GM21825 (cell line): ENCODE results near the gene DYNC2H1.
"Not testable (repeated sequence)": the region's sequence is repeated elsewhere in the genome, so short reads cannot be mapped to it uniquely, and the experiment has no call there.

Experiments used
- ATAC-seq: cut with Tn5 transposase; IDR thresholded peaks from one replicate; pipeline ENCODE4 v1.9.1; 2021; ENCODE audit warnings: mild to moderate bottlenecking, moderate library complexity; ENCODE audit not compliant: unreplicated experiment

DYNC2H1 gene

DNA sequence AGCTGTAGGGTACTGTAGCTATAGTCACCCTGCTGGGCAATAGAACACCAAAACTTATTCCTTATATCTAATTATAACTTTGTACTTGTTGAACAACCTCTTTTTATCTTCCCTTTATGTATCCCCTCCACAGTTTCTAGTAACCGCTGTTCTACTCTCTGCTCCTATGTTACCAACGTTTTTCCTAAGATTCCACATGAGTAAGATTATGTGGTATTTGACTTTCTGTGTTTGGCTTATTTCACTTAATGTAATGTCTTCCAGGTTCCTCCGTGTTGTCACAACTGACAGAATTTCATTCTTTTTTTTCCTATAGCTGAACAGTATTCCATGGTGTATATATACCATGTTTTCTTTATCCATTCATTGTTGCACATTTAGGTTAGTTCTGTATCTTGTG lies 258.4 kb downstream of the DYNC2H1 start:
- ATAC-seq = no peak

DNA sequence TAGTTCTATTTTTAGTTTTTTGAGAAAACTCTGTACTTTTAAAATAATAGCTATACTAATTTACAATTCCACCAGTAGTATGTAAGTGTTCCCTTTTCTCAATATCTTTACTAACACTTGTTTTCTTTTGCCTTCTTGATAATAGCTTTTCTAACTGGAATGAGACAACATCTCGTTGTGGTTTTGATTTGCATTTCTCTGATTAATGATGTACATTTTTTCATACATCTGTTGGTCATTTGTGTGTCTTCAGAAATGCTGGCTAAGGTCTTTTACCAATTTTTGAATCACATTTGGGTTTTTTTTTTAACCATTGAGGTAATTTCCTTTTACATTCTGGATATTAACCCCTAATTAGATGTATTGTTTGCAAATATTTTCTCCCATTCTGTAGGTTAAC lies 258.9 kb downstream of the DYNC2H1 start:
- ATAC-seq = no peak

DNA sequence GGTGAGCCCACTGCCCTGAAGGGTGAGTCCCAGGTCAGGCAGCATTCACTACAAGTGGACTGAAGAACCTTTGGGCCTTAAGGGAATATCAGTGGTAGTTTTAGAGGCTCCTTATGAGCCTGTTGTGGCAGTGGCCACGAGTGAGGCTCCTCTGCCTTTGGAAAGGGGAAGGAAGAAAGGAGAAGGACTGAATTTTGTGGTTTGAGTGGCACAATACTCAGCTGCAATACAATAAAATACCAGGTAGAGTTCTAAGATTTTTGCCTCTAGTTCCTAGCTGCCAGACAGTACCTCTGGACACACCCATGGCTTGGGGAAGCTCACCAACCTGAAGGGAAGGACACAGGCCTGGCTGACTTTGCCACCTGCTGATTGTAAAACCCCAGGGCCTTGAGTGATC lies 260.9 kb downstream of the DYNC2H1 start:
- no peak for ATAC-seq

DNA sequence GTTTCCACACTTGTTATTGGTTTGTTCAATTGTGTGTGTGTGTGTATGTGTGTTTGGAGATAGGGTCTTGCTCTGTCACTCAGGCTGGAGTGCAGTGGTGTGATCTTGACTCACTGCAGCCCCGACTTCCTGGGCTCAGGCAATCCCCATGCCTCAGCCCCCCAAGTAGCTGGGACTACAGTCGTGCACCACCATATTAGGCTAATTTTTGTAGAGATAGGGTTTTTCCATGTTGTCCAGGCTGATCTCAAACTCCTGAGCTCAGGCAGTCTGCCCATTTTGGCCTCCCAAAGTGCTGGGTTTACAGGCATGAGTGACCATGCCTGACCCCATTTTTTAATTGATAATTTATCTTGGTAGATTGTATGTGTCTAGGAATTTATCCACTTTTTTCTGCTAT lies 263.7 kb downstream of the DYNC2H1 start:
- ATAC-seq = no peak

DNA sequence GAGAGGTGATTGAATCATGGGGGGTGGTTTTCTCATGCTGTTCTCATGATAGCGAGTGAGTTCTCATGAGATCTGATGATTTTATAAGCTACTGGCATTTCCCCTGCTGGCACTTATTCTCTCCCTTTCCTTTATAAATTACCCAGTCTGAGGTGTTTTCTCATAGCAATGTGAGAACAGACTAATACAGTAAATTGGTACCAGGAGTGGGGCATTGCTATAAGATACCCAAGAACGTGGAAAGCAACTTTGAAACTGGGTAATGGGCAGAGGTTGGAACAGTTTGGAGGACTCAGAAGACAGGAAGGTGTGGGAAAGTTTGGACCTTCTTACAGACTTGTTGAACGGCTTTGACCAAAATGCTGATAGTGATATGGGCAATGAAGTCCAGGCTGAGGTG lies 265.0 kb downstream of the DYNC2H1 start:
- ATAC-seq = not testable (repeated sequence)

DNA sequence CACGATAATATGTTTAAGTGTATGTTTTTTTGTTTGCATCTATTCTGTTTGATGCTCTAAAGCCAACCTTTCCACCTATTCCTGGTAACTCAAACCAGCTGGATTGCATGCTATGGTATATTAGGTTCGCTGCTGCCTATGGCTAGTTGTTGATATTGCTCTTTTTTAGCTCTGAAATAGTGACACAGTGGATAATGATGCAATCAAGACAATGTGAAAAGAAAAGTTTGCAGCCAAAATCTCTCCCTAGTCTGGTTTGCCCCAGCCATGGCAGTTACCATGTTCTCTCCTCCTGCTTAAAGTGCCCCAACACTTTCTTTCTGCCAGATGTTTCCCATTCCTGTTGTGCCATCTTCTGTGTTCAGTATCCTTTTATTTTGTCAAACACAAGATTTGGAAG lies 269.7 kb downstream of the DYNC2H1 start:
- no peak for ATAC-seq

DNA sequence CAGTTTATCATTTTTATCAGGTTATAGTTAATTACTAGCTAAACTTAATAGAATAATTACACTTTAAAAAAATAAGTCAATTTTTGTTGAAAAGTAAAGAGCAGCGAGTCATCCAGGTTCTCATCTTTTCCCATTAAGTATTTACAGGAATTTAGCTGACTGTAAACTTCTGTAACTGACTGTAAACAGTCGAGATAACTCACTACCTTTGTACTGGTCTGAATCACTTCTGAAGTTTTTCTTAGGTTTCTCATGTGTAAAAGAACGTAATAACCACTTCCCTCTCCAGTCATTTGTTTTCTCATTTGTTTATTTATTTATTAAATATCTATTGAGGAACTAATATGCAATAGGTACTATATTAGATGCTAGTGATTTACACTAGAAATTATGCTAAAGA lies 270.8 kb downstream of the DYNC2H1 start:
- no peak for ATAC-seq

DNA sequence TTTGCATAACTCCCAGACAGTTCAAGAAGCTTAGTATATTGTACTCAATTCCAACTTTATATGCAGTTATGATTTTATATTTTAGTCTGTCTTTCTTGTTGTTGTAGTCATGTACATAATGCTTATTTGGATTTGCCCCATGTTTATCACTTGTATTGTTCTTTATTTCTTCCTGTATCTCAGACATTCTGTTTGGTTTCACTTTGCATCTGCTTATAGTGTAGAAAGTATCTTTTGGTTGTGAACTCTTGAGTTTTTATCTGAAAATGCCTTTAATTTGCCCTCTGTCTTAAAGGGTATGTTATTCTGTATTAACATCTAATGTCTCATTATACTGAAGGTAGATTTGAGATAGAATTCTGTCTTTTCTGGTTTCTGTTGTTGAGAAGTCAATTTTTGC lies 275.4 kb downstream of the DYNC2H1 start:
- ATAC-seq = no peak

DNA sequence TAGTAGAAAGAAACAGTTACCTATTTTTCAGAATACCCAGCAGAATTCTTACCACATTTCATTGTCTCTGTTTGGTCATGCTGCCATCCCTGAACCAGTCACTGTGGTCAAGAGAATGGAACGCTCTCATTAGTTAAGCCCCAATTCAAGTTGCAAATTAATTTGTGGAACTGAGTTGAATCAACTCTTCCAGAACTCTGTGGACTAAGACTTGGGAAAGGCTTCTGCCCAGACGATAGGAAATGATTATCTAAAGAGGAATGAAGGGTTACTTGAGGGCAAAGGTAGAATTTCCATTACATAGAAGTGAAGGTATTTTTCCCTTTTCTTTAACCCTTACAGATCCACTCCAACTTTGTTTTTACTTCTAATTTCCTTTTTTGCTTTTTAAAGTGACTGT lies 286.4 kb downstream of the DYNC2H1 start:
- ATAC-seq = no peak

DNA sequence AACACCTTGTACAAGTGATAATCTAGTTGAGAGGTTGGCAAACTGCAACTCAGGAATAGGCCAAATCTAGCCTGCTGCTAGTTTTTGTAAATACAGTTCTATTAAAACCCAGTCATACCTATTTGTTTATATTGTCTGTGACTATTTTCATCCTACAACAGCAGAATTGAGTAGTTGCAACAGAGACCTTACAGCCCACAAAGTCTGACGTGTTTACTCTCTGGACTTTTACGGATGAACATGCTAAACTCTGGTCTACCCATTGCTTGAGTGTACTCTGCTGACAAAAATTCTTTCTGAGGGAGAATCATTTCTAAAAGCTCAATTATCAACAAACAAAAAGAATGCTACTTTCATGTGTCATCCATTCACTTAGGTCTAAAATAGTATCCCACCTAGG lies 287.0 kb downstream of the DYNC2H1 start:
- no peak for ATAC-seq

DNA sequence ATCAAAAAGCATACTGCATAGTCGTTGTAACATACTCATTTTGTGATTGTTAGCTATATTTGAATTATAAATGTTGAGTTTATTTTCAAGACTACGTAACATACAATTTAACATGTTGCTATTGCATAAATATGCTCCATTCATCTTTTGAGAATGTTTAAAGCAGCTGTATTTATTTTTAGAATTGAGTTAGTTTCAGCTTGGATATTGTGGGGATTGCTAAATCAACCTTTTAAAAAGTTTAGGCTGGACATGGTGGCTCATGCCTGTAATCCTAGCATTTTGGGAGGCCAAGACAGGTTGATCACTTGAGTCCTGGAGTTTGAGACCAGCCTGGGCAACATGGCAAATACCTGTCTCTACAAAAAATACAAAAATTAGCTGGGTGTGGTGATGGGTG lies 288.1 kb downstream of the DYNC2H1 start:
- ATAC-seq = no peak

DNA sequence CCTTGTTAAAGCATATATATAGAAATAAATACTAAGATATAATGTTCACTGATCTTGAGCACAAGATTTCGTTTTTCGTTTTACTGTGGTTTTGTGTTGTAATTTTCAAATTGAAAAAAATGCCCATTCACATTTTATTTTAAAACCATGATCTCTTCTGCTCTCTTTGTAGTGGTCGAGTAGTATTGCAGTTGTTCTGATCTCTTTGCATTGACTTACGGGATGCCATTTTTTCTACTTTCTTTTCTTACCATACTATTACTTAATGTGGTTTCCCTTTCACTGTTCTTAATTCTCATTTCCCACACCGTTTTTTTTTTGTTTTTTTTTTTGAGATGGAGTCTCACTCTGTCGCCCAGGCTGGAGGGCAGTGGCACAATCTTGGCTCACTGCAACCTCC lies 289.6 kb downstream of the DYNC2H1 start:
- ATAC-seq = no peak

DNA sequence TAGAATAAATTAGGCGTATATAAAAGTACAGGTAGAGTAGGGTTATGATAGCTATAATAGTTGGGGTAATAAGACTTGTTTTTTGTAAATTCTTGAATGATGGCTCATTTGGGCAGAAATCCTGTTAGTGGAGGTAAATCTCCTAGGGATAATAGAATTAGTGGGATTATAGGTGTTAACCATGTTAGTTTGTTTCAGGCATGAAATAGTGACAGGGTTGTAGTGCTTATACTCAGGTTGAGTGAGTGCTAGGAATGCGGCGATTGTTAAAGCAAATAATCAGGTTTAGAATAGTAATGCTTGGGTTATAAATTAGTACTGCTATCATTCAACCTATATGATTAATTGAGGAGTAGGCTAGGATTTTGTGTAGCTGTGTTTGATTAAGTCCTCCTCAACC lies 297.1 kb downstream of the DYNC2H1 start:
- ATAC-seq = no peak

DNA sequence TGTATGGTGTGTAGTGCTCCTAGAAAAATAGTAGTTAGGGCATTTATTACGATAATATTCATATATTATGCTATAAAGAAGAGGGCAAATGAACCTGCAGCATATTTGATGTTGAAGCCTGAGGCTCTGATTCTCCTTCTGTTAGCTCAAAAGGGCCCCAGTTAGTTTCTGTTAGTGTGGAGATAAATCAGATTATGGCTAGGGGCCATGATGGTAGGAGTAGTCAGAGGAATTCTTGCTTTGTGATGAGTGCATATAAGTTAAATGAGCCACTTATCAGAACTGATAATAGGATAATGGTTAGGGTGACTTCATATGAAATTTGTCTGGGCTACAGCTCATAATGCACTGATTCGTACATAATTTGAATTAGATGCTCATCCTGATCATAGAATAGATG lies 298.4 kb downstream of the DYNC2H1 start:
- ATAC-seq = no peak

DNA sequence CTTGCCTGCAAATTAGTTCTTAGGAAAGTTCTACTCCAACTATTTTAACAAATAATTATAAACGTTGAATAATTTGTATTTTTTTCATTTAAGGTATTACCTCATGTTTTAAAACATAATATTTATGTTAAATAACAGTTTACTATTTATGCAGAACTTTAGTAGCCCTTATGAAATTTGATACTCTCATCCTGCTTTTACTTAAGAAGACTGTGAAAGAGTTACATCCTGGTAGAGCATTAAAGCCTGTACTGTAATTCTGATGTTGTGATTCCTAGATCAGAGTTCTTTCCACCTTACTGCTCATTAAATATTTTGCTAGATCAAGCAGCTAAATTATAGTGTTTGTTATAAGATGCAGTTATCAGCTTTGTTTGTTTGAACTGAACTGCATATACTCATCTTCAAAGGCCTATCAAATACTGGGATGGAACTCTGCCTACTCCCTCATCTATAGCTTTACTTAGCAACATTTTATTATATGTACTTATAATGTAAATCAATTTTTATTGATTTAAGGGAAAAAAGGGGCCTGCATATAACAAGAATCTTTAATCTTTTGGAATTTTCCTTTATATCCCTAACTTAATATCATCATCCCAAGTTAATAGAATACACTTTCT lies 304.2 kb downstream of the DYNC2H1 start:
- ATAC-seq = no peak

DNA sequence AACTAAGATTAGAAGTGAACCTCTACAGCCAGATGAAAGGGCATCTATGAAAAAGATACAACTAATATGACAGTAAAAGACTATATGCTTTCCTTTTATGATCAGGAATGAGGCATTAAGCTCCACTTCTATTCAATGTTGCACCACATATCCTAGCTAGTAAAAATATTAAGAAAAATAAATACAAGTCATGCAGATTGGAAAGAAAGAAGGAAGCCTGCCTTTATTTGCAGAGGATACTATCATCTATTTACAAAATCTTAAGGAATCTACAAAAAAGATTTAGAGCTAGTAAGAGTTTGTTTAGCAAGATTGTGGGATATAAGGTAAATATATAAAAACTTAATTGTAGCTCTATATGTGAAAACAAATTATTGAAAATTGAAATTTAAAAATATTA lies 308.8 kb downstream of the DYNC2H1 start:
- ATAC-seq = no peak

DNA sequence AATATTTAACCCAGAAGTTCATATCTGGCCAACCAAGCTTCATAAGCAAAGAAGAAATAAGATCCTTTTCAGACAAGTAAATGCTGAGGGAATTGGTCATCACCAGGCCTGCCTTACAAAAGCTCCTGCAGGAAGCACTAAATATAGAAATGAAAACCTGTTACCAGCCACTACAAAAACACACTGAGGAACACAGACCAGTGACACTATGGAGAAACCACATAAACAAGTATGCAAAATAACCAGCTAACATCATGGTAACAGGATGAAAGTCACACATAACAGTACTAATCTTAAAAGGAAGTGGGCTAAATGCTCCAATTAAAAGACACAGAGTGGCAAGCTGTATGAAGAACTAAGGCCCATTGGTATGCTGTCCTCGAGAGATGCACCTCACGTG lies 311.4 kb downstream of the DYNC2H1 start:
- no peak for ATAC-seq

DNA sequence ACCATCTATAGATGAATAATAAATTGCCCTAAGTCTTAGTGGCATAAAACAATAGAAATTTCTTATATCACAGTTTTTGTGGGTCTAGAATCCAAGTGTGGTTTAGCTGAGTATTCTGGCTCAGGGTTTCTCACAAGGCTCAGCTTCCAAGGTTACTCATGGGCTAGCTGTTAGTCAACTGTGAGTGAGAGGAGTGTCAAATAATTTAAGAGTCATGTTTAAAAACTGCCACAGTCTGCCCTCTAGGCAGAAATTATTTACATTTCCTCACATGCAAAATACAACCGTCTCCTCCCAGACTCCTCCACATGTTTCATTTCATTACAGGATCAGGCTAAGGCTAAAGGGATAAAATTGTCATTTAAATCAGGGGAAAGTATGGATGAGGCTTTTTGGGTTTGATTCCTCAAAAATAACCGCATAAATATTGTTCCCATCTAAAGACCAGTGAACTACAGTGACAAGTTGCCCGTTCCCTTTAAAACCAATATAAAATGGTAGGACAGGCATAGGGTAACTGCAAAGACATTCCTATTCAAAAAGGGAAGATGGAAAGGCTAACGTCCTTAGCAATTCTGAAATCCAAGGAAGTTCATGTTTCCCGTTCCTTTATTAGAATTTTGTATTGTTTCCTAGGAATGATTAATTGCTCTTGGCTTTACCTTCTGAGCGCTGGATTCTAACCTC lies 324.3 kb downstream of the DYNC2H1 start:
- ATAC-seq = no peak

DNA sequence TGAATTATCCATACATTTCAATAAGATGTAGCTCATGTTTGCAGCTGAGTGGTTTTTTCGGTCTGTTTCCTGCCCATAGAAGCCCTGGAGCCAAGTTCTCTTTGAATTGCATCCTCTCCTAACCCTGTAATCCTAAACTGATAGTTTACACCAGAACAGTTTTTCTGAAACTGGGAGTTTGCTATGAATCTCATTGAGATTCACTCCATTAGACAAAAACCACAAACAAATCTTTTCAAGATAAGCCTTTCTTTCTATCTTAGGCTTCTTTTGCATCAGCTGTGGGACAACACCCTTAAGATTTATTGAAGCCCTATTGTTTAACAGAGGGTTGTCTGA lies 324.8 kb downstream of the DYNC2H1 start:
- ATAC-seq = no peak

DNA sequence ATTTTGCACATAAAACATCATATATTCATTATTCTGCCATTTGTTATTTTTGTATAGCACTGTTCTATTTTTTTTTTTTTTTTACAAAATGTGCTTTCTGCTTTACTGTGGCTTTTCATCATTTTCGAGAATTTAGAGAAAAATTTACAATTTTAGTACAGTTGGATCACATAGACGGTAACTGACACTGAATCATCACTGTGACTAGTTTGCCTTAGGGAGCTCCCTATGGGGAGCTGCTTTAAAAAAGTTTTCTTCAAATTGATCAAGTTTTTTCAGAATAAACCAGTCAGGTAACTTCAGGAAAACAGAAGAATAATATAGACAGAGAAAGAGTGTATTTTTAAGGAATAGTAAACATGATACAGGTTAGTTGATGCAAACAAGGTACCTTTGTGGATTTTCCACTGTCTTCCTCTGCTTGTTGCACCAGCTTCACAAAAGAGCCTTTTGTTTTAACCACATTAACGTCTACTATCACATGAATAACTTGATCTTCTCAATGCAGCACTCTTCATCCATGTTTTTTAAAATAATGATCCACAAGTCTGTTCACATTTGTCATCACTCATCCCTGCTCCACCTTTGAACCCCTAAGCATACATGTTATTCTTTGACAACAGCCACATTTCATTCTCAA lies 327.0 kb downstream of the DYNC2H1 start:
- no peak for ATAC-seq

DNA sequence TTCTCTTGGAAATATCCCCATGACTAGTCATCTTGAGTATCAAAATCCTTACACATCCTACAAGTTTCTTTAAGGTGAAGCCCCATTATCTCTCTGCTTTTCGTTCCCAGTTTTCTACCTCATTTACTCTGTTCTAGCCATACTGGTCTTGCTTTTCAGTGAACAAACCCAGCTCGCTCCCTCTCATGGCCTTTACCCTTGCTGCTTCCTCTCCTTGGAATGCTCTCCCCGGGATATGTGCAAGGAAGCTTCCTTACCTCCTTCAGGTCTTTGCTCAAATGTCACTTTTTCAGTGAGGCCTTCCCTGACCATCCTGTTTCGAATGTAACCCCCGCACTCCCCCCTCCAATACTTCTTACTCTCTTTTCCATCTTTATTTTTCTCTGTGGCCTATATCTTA lies 331.8 kb downstream of the DYNC2H1 start:
- ATAC-seq = no peak

DNA sequence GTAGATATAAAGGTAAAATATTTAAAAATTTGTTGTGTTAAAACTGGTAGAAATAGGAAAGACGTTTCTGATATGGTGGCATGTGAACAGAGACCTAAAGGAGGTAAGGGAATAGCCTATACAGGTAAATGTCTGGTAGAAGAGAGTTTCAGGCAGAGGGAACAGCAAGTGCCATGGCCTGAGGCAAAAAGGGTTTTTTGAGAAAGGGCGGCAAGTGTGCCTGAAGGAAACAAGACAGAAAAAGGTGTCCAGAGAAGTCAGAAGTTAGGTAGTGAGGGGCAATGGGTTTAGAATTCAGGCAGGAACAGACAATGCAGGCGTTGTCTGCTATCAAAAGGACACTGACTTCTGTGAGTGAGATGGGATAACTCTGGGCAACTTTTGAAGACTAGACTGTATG lies 339.7 kb downstream of the DYNC2H1 start:
- no peak for ATAC-seq

DNA sequence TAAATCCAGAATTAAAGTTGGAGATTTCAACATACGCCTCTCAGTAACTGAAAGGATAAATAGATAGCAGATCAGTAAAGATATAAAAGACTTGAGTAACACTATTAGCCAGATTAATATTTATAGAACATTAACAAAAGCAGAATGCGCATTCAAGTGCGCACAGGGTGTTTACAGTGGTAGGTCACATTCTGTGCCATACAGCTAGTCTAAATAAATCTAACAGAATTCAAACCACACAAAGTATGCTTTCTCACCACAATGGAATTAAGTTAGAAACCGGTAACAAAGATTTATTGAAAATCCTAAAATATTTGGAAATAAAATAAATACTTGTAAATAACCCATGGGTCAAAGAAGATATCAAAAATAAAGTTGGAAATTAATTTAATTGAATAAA lies 341.0 kb downstream of the DYNC2H1 start:
- no peak for ATAC-seq
